ENCODE data around the gene MICAL3.

DNA sequence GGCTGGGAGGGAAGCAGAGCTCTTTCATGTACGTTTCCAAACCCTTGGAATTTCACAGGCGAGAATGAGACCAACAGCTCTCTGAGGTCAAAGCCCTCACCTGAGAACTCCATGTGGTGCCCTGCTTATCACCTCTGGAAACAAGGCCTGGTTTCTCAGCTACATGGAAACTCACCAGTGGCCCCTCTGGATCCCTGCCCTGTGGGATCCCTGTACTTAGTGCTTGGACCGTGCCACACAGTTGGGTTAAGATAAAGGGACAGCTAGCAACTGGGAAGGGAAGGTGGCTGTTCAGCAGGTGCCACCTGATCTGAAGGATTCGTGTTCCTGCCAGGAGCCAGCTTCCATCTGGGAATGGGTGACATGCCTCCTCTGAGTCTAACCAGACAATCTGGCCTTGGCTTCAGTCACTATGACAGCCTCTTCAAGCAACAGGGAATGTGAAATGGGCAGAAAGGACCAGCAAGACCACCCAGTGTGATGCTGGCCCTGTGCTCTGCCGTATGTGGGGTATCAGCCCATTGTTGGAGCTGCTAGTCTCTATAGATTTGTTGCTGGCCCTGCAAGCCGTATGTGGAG lies 195.8 kb downstream of the MICAL3 start:
- no peak for TF ChIP-seq EZH2 (IDR thresholded peaks at IDR 0.05; ENCODE audit: insufficient read depth, poor library complexity, severe bottlenecking)
- TF ChIP-seq EZH2phosphoT487 (IDR thresholded peaks at IDR 0.05; ENCODE audit: insufficient read depth, low read depth): no peak

Data from GM23248 (cell line).